ENCODE results near the gene PSMB7. TPM values are rescaled to one million over a fixed set of nuclear protein-coding genes. Genes with fewer than 3 reads are reported as not detected.

PSMB7 gene
- total RNA-seq, 1 donor from 2014 or later: 120 TPM

DNA sequence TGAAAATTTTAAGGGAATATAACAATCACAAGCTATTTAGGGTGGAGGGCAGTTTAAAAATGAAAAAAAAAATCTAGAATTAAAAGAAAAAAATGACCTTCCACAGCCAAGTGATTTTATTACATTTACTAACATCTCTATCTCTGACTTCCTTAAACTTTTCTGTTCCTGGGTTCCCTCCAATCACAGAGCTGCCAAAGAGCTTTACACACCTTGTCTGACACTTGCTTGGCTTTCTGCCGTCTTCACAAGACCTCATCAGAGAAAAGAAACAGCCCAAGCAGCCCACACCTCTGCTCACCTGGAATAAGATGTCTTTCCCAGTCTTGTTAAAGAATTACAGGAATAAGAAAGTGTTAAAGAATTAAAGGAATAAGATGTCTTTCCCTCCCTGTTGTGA is 38.9 kb downstream of the PSMB7 start:
- Mint-ChIP-seq H3K4me1 (no peaks in the 10 kb centered on the region), H3K9me3 (peaks cover 5% of the 10 kb centered on the region), H3K27me3 (no peaks in the 10 kb centered on the region), H3K36me3 (ENCODE audit: low read depth) (peaks cover 64% of the 10 kb centered on the region), H3K27ac (no peak overlapping the region), H3K4me3 (no peak overlapping the region)
- ChIA-PET POLR2A (no interaction called here), CTCF (no interaction called here)
- intact Hi-C loops (cut with micrococcal nuclease): no loop called here
- DNase-seq (no peak), ATAC-seq (ENCODE audit: low read depth) (no peak)
- TF ChIP-seq, protein P1, sequence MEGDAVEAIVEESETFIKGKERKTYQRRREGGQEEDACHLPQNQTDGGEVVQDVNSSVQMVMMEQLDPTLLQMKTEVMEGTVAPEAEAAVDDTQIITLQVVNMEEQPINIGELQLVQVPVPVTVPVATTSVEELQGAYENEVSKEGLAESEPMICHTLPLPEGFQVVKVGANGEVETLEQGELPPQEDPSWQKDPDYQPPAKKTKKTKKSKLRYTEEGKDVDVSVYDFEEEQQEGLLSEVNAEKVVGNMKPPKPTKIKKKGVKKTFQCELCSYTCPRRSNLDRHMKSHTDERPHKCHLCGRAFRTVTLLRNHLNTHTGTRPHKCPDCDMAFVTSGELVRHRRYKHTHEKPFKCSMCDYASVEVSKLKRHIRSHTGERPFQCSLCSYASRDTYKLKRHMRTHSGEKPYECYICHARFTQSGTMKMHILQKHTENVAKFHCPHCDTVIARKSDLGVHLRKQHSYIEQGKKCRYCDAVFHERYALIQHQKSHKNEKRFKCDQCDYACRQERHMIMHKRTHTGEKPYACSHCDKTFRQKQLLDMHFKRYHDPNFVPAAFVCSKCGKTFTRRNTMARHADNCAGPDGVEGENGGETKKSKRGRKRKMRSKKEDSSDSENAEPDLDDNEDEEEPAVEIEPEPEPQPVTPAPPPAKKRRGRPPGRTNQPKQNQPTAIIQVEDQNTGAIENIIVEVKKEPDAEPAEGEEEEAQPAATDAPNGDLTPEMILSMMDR (IDR thresholded peaks at IDR 0.05): no peak

DNA sequence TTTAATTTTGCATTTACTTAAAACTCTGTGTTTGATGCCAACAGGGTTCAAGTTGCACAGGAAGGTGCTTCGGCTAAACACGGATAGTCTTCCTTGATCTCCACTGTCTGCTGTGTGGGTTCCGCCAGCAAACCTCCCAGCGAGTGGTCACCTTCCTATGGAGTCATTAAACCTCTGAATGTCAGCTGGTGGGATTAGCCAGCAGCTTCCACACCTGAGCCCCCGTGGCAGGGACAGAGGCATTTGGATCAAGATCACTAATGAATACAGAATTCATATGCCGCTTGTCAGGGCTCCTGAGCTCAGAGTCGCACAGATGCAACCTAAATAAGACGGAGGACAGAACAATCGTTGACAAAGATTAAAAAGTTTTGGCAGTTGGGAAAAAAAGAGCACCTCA is 39.5 kb downstream of the PSMB7 start:
- TF ChIP-seq, protein P1 (IDR thresholded peaks at IDR 0.05): no peak
- H3K27me3 Mint-ChIP-seq: no peaks in the 10 kb centered on the region
- ATAC-seq (ENCODE audit: low read depth) (no peak), DNase-seq (no peak)
- CTCF ChIA-PET: no interaction called here
- no peaks in the 10 kb centered on the region for H3K4me1 Mint-ChIP-seq
- H3K27ac Mint-ChIP-seq: no peak overlapping the region
- H3K36me3 Mint-ChIP-seq (ENCODE audit: low read depth): peaks cover 66% of the 10 kb centered on the region
- H3K4me3 Mint-ChIP-seq: no peak overlapping the region
- intact Hi-C loops (cut with micrococcal nuclease): no loop called here
- H3K9me3 Mint-ChIP-seq: peaks cover 5% of the 10 kb centered on the region
- POLR2A ChIA-PET: no interaction called here

GRCh38 chr9:124373851-124374250 is 41.4 kb downstream of the PSMB7 start:
- H3K27ac Mint-ChIP-seq: no peak overlapping the region
- peaks cover 52% of the 10 kb centered on the region for H3K36me3 Mint-ChIP-seq (ENCODE audit: low read depth)
- TF ChIP-seq, protein P1 (IDR thresholded peaks at IDR 0.05): no peak
- intact Hi-C loops (cut with micrococcal nuclease): no loop called here
- ATAC-seq (ENCODE audit: low read depth): no peak
- peaks cover 5% of the 10 kb centered on the region for H3K9me3 Mint-ChIP-seq
- no peak overlapping the region for H3K4me3 Mint-ChIP-seq
- ChIA-PET CTCF (no interaction called here), POLR2A (no interaction called here)
- H3K4me1 Mint-ChIP-seq: no peaks in the 10 kb centered on the region
- DNase-seq: no peak
- no peaks in the 10 kb centered on the region for H3K27me3 Mint-ChIP-seq

DNA sequence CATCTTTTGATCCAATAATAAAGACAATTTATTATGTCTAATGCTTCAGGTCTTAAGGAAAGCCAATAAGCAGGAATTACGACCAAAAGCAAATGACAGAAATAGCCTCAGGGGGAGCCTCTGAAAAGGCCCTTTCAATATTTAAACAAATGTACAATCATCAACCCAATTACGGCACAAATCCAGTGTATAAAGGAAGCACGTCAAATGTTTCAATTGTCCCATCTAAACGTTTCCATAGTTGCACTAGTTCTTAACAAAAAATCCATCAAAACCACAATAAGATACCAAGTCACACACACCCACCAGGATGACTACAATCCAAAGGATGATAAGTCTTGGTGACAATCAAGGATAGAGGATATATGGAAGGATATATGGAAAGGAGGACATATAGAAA is 41.9 kb downstream of the PSMB7 start:
- no peak for ATAC-seq (ENCODE audit: low read depth)
- no peak for DNase-seq
- Mint-ChIP-seq H3K27me3 (no peaks in the 10 kb centered on the region), H3K9me3 (peaks cover 5% of the 10 kb centered on the region), H3K4me3 (no peak overlapping the region), H3K27ac (no peak overlapping the region), H3K4me1 (peaks cover 1% of the 10 kb centered on the region), H3K36me3 (ENCODE audit: low read depth) (peaks cover 49% of the 10 kb centered on the region)
- TF ChIP-seq, protein P1 (IDR thresholded peaks at IDR 0.05): no peak
- ChIA-PET POLR2A (no interaction called here), CTCF (no interaction called here)
- intact Hi-C loops (cut with micrococcal nuclease): no loop called here

DNA sequence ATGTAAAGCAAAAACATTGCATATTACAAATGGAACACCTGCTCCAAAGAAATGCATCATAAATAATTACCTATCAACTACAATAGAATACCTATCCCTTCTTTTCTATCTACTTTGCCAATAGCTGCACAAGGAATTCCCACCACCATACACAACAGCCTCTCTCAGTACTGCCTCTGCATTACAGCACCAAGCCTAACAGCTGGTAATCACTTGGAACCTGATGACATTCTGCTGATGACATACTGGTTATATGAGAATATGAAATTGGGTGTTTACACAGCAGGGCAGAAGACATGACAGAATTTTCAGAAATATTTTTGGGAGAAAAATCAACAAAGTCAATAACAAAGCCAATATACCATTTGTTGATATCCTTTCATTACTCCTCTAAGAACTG is 43.2 kb downstream of the PSMB7 start:
- peaks cover 5% of the 10 kb centered on the region for H3K9me3 Mint-ChIP-seq
- H3K27me3 Mint-ChIP-seq: no peaks in the 10 kb centered on the region
- H3K36me3 Mint-ChIP-seq (ENCODE audit: low read depth): peaks cover 52% of the 10 kb centered on the region
- intact Hi-C loops (cut with micrococcal nuclease): no loop called here
- DNase-seq (no peak), ATAC-seq (ENCODE audit: low read depth) (no peak)
- ChIA-PET CTCF (no interaction called here), POLR2A (no interaction called here)
- H3K27ac Mint-ChIP-seq: no peak overlapping the region
- no peak overlapping the region for H3K4me3 Mint-ChIP-seq
- H3K4me1 Mint-ChIP-seq: peaks cover 1% of the 10 kb centered on the region
- TF ChIP-seq, protein P1 (IDR thresholded peaks at IDR 0.05): no peak

All from activated B cell treated with CpG ODN at 0.5 μM for 24 hours (primary cell).